Measurements from ENCODE around the gene SPON2.

SPON2 gene

GRCh38 chr4:1195109-1195671 lies 22.8 kb upstream of the SPON2 start:
- no peak for DNase-seq

GRCh38 chr4:1194010-1194900 lies 21.9 kb upstream of the SPON2 start:
- peak in 34 of 51 donors; percentile 8 to 76 (median 55) for DNase-seq

GRCh38 chr4:1193206-1194009 lies 21.0 kb upstream of the SPON2 start:
- DNase-seq, result no peak

GRCh38 chr4:1192493-1193205 lies 20.3 kb upstream of the SPON2 start:
- peak in 4 of 51 donors; percentile 50 to 70 (median 61) for DNase-seq

- DNase-seq, result peak in 46 of 51 donors; percentile 24 to 87 (median 69)
Observed at GRCh38 chr4:1192091-1192492, 19.7 kb upstream of the SPON2 start.

- no peak for DNase-seq
Observed at GRCh38 chr4:1191621-1192020, 19.2 kb upstream of the SPON2 start.

- no peak for DNase-seq
Observed at GRCh38 chr4:1187182-1187581, 14.8 kb upstream of the SPON2 start.

- DNase-seq, result no peak
Observed at GRCh38 chr4:1183985-1184773, 11.8 kb upstream of the SPON2 start.

- no peak for DNase-seq
Observed at GRCh38 chr4:1182313-1182712, 9.9 kb upstream of the SPON2 start.

- no peak for DNase-seq
Observed at GRCh38 chr4:1180663-1181062, 8.3 kb upstream of the SPON2 start.

- DNase-seq, result no peak
Observed at GRCh38 chr4:1179976-1180375, 7.6 kb upstream of the SPON2 start.

- no peak for DNase-seq
Observed at GRCh38 chr4:1179089-1179441, 6.7 kb upstream of the SPON2 start.

- DNase-seq, result no peak
Observed at GRCh38 chr4:1178300-1179088, 6.1 kb upstream of the SPON2 start.

GRCh38 chr4:1177274-1178141 lies 5.1 kb upstream of the SPON2 start:
- DNase-seq, result no peak

- no peak for DNase-seq
Observed at GRCh38 chr4:1176398-1177273, 4.3 kb upstream of the SPON2 start.

- DNase-seq, result no peak
Observed at GRCh38 chr4:1175635-1176229, 3.3 kb upstream of the SPON2 start.

- DNase-seq, result no peak
Observed at GRCh38 chr4:1174941-1175634, 2.7 kb upstream of the SPON2 start.

Data from hypothalamus (tissue), 51 donors.